Panc1 (cell line): ENCODE measurements around the gene PRRT4. TPM values are rescaled to one million over a fixed set of nuclear protein-coding genes. Genes with fewer than 3 reads are reported as not detected.

Experiments
- ATAC-seq: fragments of 200-7000 bp; cut with Tn5 transposase; 2 replicates; pipeline ENCODE4 v1.9.1; 2020; ENCODE audit warnings: mild to moderate bottlenecking, moderate library complexity
- BruUV-seq: library from RNA; stranded (reverse); fragments of 400-500 nt; replicated peaks from 2 replicates; lab custom pipeline; 2021; lab: Mats Ljungman, UMichigan
- CTCF ChIA-PET: fragments of 300-600 bp; sonication (Branson Sonifier 250); formaldehyde crosslinking; loops from one replicate; lab custom pipeline; 2022; ENCODE audit warnings: antibody characterized with exemption; lab: Charles Lee
- POLR2A ChIA-PET: fragments of 300-600 bp; sonication (Branson Sonifier 250); formaldehyde crosslinking; loops from one replicate; lab custom pipeline; 2022; ENCODE audit warnings: antibody characterized with exemption; lab: Charles Lee
- DNase-seq: peaks from one replicate; pipeline ENCODE4 v3.0.0-alpha.2; 2010; ENCODE audit warnings: low read depth, low spot score
- H3K27ac ChIP-seq: 2 replicates; pipeline ENCODE4 v1.5.1; 2011; ENCODE audit warnings: mild to moderate bottlenecking, low read length, inconsistent platforms
- H3K27me3 ChIP-seq: fragments of 200-500 bp; sonication (Bioruptor generic); 2 replicates; pipeline ENCODE4 v1.6.0; 2014; ENCODE audit warnings: low read length, inconsistent platforms; ENCODE audit not compliant: control insufficient read depth, insufficient read depth
- H3K36me3 ChIP-seq: fragments of 200-500 bp; sonication (Bioruptor generic); 2 replicates; pipeline ENCODE4 v1.5.1; 2014; ENCODE audit warnings: inconsistent platforms, mild to moderate bottlenecking, low read length, moderate library complexity; ENCODE audit not compliant: control insufficient read depth, insufficient read depth
- H3K4me1 ChIP-seq: 2 replicates; pipeline ENCODE4 v1.5.1; 2011; ENCODE audit warnings: inconsistent platforms, mild to moderate bottlenecking, low read length, moderate library complexity; ENCODE audit not compliant: control insufficient read depth, insufficient read depth
- H3K4me3 ChIP-seq, 2 experiments: 2 replicates each; pipeline ENCODE4 v1.5.1; 2011 to 2012; ENCODE audit warnings: low read depth in 2 of 2, low read length in 2 of 2, mild to moderate bottlenecking in 2 of 2, inconsistent platforms in 1 of 2, moderate library complexity in 1 of 2
- H3K9me3 ChIP-seq: fragments of 200-500 bp; sonication (Bioruptor generic); 2 replicates; pipeline ENCODE4 v1.5.1; 2014; ENCODE audit warnings: low read depth, mild to moderate bottlenecking, inconsistent platforms, low read length, moderate library complexity; ENCODE audit not compliant: control insufficient read depth, insufficient read depth
- POLR2AphosphoS5 ChIP-seq: IDR thresholded peaks from 2 replicates; pipeline ENCODE4 v1.6.1; 2012; ENCODE audit warnings: mild to moderate bottlenecking, low read depth, low read length, moderate library complexity
- SIN3A ChIP-seq: IDR thresholded peaks from 2 replicates; pipeline ENCODE4 v1.6.1; 2012; ENCODE audit warnings: low read depth, mild to moderate bottlenecking, low read length, moderate library complexity, borderline replicate concordance; ENCODE audit not compliant: insufficient read depth
- TCF7L2 ChIP-seq: IDR thresholded peaks from 2 replicates; pipeline ENCODE4 v1.6.1; 2011; ENCODE audit warnings: mild to moderate bottlenecking, low read depth, low read length, inconsistent platforms
- in situ Hi-C: cut with HindIII; loops from 2 replicates; pipeline ENCODE4 v1.10.0; 2016; ENCODE audit warnings: low sequenced_read_pairs, low pct_unique_long_range_greater_than_20kb
- intact Hi-C: fragments of 100-400 bp; cut with micrococcal nuclease; formaldehyde crosslinking; loops from one replicate; pipeline ENCODE4 v1.10.0; 2022; ENCODE audit not compliant: unreplicated experiment
- total RNA-seq: library from RNA; stranded (reverse); gene quantifications from one replicate; pipeline ENCODE4 v1.2.1, GENCODE V29; 2021; ENCODE audit not compliant: unreplicated experiment
- TF ChIP-seq, protein P1 (sequence below): fragments of 450-650 bp; IDR thresholded peaks from 2 replicates; pipeline ENCODE4 v1.5.1; 2017; ENCODE audit warnings: mild to moderate bottlenecking
- TF ChIP-seq, protein P2 (sequence below), 2 experiments: IDR thresholded peaks; 2 replicates each; pipeline ENCODE4 v1.6.1; 2011 to 2012; ENCODE audit warnings: low read depth in 2 of 2, control low read depth in 1 of 2, low read length in 1 of 2, mild to moderate bottlenecking in 1 of 2, moderate library complexity in 1 of 2; ENCODE audit not compliant: insufficient read depth in 1 of 2

Gene PRRT4
- total RNA-seq, 1 experiment from 2014 or later, result 0.77 TPM

DNA sequence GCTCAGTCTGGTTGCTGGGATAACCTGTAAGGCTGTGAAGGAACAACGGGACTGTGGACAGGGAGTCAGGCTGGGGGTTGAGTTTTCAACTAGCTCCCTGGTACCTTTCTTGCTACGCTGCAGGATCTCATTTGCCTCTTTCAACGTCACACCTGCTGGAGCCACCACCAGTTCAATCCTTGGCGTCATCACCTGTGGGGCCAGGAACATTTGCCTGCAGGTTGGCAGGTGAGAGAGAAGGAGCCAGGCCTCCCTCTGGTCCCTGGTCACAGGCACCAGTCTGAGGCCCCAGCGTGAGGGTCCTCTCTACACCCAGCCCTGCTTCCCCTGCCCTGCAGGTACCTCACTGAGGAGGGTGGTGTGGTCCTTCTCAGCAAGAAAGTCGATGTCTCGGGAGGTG is 38.5 kb upstream of the PRRT4 start:
- Histone ChIP-seq H3K27ac (no peak overlapping the region), H3K36me3 (peaks cover 12% of the 10 kb centered on the region; the same call in 1 of the 2 replicates), H3K4me1 (peaks cover 8% of the 10 kb centered on the region), H3K9me3 (no peaks in the 10 kb centered on the region), H3K4me3 (no peak overlapping the region), H3K27me3 (no peaks in the 10 kb centered on the region)
- ATAC-seq (no peak), DNase-seq (no peak)
- in situ Hi-C loops (no loop called here), intact Hi-C loops (loop anchor here (2.0 kb wide), 1 partner anchor 27 kb away; no protein-coding TSS in a partner anchor)
- ChIA-PET CTCF (interaction anchor here (0.6 kb wide), 2 partner anchors 8 to 53 kb away, joined by 4 read pairs; no protein-coding TSS in a partner anchor), POLR2A (no interaction called here)
- TF ChIP-seq POLR2AphosphoS5, result no peak
- TF ChIP-seq, protein P1, sequence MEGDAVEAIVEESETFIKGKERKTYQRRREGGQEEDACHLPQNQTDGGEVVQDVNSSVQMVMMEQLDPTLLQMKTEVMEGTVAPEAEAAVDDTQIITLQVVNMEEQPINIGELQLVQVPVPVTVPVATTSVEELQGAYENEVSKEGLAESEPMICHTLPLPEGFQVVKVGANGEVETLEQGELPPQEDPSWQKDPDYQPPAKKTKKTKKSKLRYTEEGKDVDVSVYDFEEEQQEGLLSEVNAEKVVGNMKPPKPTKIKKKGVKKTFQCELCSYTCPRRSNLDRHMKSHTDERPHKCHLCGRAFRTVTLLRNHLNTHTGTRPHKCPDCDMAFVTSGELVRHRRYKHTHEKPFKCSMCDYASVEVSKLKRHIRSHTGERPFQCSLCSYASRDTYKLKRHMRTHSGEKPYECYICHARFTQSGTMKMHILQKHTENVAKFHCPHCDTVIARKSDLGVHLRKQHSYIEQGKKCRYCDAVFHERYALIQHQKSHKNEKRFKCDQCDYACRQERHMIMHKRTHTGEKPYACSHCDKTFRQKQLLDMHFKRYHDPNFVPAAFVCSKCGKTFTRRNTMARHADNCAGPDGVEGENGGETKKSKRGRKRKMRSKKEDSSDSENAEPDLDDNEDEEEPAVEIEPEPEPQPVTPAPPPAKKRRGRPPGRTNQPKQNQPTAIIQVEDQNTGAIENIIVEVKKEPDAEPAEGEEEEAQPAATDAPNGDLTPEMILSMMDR, result no peak
- TF ChIP-seq TCF7L2, result no peak
- no peak for TF ChIP-seq SIN3A
- TF ChIP-seq, protein P2, sequence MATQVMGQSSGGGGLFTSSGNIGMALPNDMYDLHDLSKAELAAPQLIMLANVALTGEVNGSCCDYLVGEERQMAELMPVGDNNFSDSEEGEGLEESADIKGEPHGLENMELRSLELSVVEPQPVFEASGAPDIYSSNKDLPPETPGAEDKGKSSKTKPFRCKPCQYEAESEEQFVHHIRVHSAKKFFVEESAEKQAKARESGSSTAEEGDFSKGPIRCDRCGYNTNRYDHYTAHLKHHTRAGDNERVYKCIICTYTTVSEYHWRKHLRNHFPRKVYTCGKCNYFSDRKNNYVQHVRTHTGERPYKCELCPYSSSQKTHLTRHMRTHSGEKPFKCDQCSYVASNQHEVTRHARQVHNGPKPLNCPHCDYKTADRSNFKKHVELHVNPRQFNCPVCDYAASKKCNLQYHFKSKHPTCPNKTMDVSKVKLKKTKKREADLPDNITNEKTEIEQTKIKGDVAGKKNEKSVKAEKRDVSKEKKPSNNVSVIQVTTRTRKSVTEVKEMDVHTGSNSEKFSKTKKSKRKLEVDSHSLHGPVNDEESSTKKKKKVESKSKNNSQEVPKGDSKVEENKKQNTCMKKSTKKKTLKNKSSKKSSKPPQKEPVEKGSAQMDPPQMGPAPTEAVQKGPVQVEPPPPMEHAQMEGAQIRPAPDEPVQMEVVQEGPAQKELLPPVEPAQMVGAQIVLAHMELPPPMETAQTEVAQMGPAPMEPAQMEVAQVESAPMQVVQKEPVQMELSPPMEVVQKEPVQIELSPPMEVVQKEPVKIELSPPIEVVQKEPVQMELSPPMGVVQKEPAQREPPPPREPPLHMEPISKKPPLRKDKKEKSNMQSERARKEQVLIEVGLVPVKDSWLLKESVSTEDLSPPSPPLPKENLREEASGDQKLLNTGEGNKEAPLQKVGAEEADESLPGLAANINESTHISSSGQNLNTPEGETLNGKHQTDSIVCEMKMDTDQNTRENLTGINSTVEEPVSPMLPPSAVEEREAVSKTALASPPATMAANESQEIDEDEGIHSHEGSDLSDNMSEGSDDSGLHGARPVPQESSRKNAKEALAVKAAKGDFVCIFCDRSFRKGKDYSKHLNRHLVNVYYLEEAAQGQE (IDR thresholded peaks at IDR 0.05; ENCODE audit: insufficient read depth in 1 of 2, low read depth in 2 of 2, low read length in 1 of 2), result no peak
- no TSS peak for BruUV-seq

- intact Hi-C loops (loop anchor here (2.0 kb wide), 1 partner anchor 28 kb away; no protein-coding TSS in a partner anchor), in situ Hi-C loops (no loop called here)
- Histone ChIP-seq H3K4me1 (no peaks in the 10 kb centered on the region; the same call in 1 of the 2 replicates), H3K27me3 (no peaks in the 10 kb centered on the region), H3K9me3 (no peaks in the 10 kb centered on the region), H3K27ac (no peak overlapping the region), H3K36me3 (peaks cover 12% of the 10 kb centered on the region; the same call in 1 of the 2 replicates), H3K4me3 (no peak overlapping the region)
- POLR2A ChIA-PET, result no interaction called here
- DNase-seq, result no peak
- TF ChIP-seq, protein P1, result peak; percentile 66
- TF ChIP-seq TCF7L2 (no peak), SIN3A (no peak)
- CTCF ChIA-PET, result interaction anchor here (1.4 to 2.0 kb wide), 2 partner anchors 27 to 61 kb away, joined by 8 to 10 read pairs; no protein-coding TSS in a partner anchor
- BruUV-seq, result no TSS peak
- peak; percentile 77 for ATAC-seq
These were observed 37.3 kb upstream of the PRRT4 start for GRCh38 chr7:128398841-128399135.
